ENCODE measurements around the gene LRRC59. TPM values are rescaled to one million over a fixed set of nuclear protein-coding genes. Genes with fewer than 3 reads are reported as not detected.

Gene LRRC59
- total and polyA plus RNA-seq, 4 donors, result 21.4 to 136 (median 75.6) TPM

GRCh38 chr17:50347894-50348291, 49.4 kb downstream of the LRRC59 start:
- TF ChIP-seq JUND (IDR thresholded peaks at IDR 0.05), result no peak
- no peak for TF ChIP-seq ATF3 (IDR thresholded peaks at IDR 0.05)
- no peak for TF ChIP-seq ZBTB33 (IDR thresholded peaks at IDR 0.05)
- Histone ChIP-seq H3K9me3 (ENCODE audit: control insufficient read depth in 4 of 4, low read length in 3 of 4) (no peaks in the 10 kb centered on the region), H3K9ac (ENCODE audit: low read depth in 1 of 2, low read length in 2 of 2) (no peak overlapping the region), H3K27ac (ENCODE audit: low read depth in 1 of 2, low read length in 2 of 2) (no peak overlapping the region), H3K27me3 (ENCODE audit: control insufficient read depth in 4 of 4, insufficient read depth in 4 of 4, low read length in 3 of 4) (no peaks in the 10 kb centered on the region), H3K4me1 (ENCODE audit: control insufficient read depth in 4 of 4, insufficient read depth in 4 of 4, low read length in 3 of 4) (peaks cover 6 to 17% (median 11%) of the 10 kb centered on the region in 4 donors), H3K4me3 (ENCODE audit: low read depth in 1 of 3, low read length in 3 of 3) (no peak overlapping the region), H3K36me3 (ENCODE audit: control insufficient read depth in 4 of 4, insufficient read depth in 3 of 4, low read depth in 1 of 4, low read length in 3 of 4) (no peaks in the 10 kb centered on the region)
- no peak for DNase-seq (ENCODE audit: low spot score)
- WGBS, result 80% methylated on average over 3 of the region's 3 CpGs

- H3K4me3 ChIP-seq (ENCODE audit: low read depth in 1 of 3, low read length in 3 of 3), result peak overlapping the region; percentile 11 to 92 (median 58)
- TF ChIP-seq HNF4A (conservative IDR thresholded peaks at IDR 0.05) (no peak), TAF1 (conservative IDR thresholded peaks at IDR 0.05) (no peak)
- 67% methylated on average over 17 of the region's 17 CpGs for WGBS
- no peak overlapping the region for H3K9ac ChIP-seq (ENCODE audit: low read depth in 1 of 2, low read length in 2 of 2)
- peaks cover 6 to 17% (median 11%) of the 10 kb centered on the region in 4 donors for H3K4me1 ChIP-seq (ENCODE audit: control insufficient read depth in 4 of 4, insufficient read depth in 4 of 4, low read length in 3 of 4)
- no peaks in the 10 kb centered on the region for H3K36me3 ChIP-seq (ENCODE audit: control insufficient read depth in 4 of 4, insufficient read depth in 3 of 4, low read depth in 1 of 4, low read length in 3 of 4)
- H3K27ac ChIP-seq (ENCODE audit: low read depth in 1 of 2, low read length in 2 of 2), result no peak overlapping the region
- H3K9me3 ChIP-seq (ENCODE audit: control insufficient read depth in 4 of 4, low read length in 3 of 4), result no peaks in the 10 kb centered on the region
- no peaks in the 10 kb centered on the region for H3K27me3 ChIP-seq (ENCODE audit: control insufficient read depth in 4 of 4, insufficient read depth in 4 of 4, low read length in 3 of 4)
- no peak for DNase-seq (ENCODE audit: low spot score)
Observed at GRCh38 chr17:50347117-50347893, 50.0 kb downstream of the LRRC59 start.

- 3% methylated on average over 57 of the region's 57 CpGs for WGBS
Observed at GRCh38 chr17:50346313-50347116, 50.8 kb downstream of the LRRC59 start.

More at GRCh38 chr17:50346313-50347116, 50.8 kb downstream of the LRRC59 start:
- Histone ChIP-seq H3K27me3 (ENCODE audit: control insufficient read depth in 4 of 4, insufficient read depth in 4 of 4, low read length in 3 of 4) (no peaks in the 10 kb centered on the region), H3K9ac (ENCODE audit: low read depth in 1 of 2, low read length in 2 of 2) (peak overlapping the region in 1 of 2 donors; percentile 10), H3K36me3 (ENCODE audit: control insufficient read depth in 4 of 4, insufficient read depth in 3 of 4, low read depth in 1 of 4, low read length in 3 of 4) (no peaks in the 10 kb centered on the region), H3K27ac (ENCODE audit: low read depth in 1 of 2, low read length in 2 of 2) (no peak overlapping the region), H3K4me1 (ENCODE audit: control insufficient read depth in 4 of 4, insufficient read depth in 4 of 4, low read length in 3 of 4) (peaks cover 6 to 17% (median 11%) of the 10 kb centered on the region in 4 donors), H3K4me3 (ENCODE audit: low read depth in 1 of 3, low read length in 3 of 3) (peak overlapping the region; percentile 58 to 92 (median 75)), H3K9me3 (ENCODE audit: control insufficient read depth in 4 of 4, low read length in 3 of 4) (no peaks in the 10 kb centered on the region)
- DNase-seq (ENCODE audit: low spot score), result no peak
- TF ChIP-seq HNF4G (IDR thresholded peaks at IDR 0.05) (no peak), RXRA (IDR thresholded peaks at IDR 0.05) (no peak), TAF1 (conservative IDR thresholded peaks at IDR 0.05) (no peak), ZBTB33 (IDR thresholded peaks at IDR 0.05) (no peak), GABPA (IDR thresholded peaks at IDR 0.05 in 1 of 2, conservative IDR thresholded peaks at IDR 0.05 in 1 of 2) (no peak), EGR1 (IDR thresholded peaks at IDR 0.05; ENCODE audit: low read depth in 2 of 2) (no peak)

Data from liver (tissue), 9 donors.